Hindlimb muscle (tissue), 1 donor: ENCODE measurements around the gene BRSK2. TPM values are rescaled to one million over a fixed set of nuclear protein-coding genes. Genes with fewer than 3 reads are reported as not detected.

ENCODE experiments used
- DNase-seq: peaks from one replicate; pipeline ENCODE4 v3.0.0-alpha.2; 2013
- polyA plus RNA-seq: library from polyadenylated mRNA; unstranded; fragments of 120-200 nt; gene quantifications from one replicate; pipeline ENCODE4 v1.2.1, GENCODE V29; 2013; ENCODE audit not compliant: insufficient read length

BRSK2 gene
- polyA plus RNA-seq, 1 donor = 1.1 TPM

DNA sequence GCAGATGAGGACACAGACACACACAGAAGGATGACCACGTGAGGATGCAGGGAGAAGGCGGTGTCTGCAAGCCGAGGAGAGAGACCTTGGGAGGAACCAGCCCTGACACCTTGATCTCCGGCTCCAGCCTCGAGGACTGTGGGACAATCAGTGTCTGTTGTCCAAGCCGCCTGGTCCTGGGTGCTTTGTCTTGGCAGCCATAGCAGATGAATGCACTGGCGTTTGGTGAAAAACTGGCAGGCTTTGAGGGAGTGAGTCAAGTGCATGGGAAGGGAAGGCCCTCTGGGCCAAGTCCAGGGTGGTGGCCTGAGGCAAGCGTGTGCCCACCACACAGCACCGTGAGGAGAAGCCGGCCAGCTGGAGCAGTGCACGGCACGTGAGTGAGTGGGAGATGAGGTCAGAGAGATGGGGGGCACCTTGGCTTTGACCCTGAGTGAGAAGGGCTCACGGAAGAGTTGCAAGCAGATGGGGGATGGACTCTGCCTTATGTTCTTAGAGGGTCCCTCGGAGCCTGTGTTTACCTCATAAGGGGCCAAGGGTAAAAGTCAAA, 12.4 kb upstream of the BRSK2 start:
- DNase-seq = no peak

GRCh38 chr11:1381793-1382425, 7.8 kb upstream of the BRSK2 start:
- no peak for DNase-seq

DNA sequence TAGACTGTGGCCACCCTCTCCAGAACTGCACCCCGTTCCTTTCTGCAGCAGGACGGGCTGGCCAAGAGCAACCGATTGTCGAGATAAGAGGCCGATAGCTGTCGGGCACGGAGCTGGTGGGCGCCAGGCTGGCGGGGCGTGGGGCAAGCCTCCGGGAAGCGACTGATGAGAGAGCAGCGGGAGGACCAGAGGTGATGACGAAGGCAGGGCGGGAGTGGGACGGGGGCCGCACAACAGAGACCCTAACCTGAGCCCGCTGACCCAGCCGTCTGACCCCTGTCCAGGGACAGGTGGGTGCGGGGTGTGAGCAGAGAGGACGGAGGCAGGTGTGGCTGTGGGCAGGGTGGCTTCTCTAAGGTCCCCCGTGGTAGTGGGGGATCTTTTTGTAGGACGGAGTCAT, 7.3 kb upstream of the BRSK2 start:
- DNase-seq = no peak

- peak; percentile 77 for DNase-seq
These were observed 6.7 kb upstream of the BRSK2 start for GRCh38 chr11:1382831-1383607.

GRCh38 chr11:1384199-1384970, 5.3 kb upstream of the BRSK2 start:
- DNase-seq = no peak

- DNase-seq = no peak
These were observed 2.2 kb upstream of the BRSK2 start for GRCh38 chr11:1387521-1387920.

DNA sequence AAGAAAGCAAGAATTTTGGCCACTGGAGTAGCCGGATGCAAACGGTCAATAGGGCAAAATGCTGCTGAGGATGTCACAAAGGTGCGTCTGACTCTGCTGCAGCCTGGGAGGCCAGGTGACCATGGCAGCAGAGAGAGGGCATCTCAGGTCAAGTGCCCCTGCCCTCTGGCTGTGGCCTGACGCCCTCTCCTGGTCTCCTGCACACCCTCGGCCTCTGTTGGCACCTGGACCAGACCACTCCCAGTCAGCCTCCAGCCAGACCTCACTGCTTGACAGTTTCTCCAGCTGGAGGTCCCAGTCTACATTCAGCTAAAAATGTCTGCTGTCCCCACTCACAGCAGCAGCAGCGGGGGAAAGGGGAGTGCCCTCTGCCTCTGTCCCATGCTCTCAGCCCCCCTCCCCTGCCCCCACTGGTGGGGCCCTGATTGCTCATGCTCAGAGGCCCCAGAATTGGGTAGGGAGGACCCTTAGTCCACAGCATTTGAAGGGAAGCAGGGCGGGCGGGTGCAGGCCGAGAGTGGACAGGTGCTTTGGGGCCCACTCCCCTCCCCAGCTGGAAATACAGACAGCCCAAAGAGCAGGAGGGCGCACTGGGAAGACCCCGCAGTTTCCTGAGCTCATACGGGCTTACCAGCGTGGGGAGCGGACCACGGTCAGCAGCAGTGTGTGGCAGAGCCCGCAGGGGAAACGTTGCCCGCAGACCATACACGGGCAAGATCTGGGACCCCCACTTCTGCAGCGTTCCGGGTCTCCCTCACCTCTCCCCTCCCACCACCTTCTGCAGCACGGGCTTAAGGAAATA, 1.6 kb upstream of the BRSK2 start:
- no peak for DNase-seq

DNA sequence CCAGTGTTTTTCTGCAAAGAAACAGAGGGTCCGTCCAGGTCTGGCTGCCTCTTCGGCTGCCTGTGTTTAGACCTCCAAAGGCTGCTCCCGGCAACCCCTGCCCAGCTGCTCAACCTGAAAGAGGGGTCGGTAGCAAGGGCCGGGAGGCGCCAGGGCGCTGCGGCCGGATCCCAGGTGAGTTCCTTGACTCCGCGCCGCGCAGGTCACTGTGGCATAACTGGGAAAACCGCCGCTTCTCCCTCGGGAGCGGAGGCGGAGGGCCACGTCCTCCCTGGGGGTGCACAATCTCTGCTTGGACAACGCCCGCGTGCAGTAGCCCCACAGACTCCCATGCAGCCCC, 1.0 kb upstream of the BRSK2 start:
- no peak for DNase-seq

- DNase-seq = peak; percentile 91
These were observed 417 bp upstream of the BRSK2 start for GRCh38 chr11:1389103-1389931.

GRCh38 chr11:1390569-1391164, 933 bp downstream of the BRSK2 start:
- DNase-seq = peak; percentile 22

GRCh38 chr11:1391165-1392075, 1.7 kb downstream of the BRSK2 start:
- no peak for DNase-seq

DNA sequence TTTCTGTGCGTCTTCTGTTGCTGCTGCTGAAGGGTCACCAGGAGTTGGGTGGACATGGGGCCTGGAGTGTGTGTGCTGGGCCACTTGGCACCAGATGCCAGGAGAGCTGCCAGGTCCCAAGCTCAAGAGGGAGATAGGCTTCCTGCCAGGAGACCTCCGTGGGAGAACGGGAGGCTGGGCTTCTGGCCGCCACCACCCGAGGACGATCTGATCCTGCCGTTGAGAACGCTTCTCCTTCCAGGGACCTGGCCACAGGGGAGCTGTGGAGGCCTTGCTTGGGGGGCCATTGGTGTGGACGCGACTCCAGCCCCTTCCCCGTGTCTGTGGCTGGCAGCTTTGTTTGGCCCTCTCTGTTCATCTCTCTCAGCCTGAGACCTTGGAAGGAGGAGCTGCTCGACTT, 2.4 kb downstream of the BRSK2 start:
- DNase-seq = no peak

DNA sequence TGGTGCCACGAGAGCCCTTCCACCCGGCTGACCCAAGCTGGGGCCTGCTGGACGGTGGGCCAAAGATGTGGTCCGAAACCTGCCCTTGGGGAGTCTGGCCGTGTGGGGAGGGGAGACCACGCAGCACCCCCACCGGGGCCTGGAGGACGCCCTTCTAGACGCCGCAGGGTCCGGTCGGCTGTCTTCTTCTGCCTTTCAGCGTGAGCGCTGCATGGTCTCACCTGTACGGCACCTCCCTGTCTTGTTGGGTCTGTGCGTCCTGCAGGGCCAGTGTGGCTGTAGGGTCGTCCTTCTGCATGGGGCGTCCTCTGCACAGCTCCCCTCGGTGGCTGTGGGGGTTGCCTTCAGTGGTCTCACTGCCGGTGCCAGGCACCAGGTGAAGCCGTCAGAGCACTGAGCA, 2.8 kb downstream of the BRSK2 start:
- no peak for DNase-seq

- DNase-seq = no peak
These were observed 3.4 kb downstream of the BRSK2 start for GRCh38 chr11:1393038-1393710.

DNA sequence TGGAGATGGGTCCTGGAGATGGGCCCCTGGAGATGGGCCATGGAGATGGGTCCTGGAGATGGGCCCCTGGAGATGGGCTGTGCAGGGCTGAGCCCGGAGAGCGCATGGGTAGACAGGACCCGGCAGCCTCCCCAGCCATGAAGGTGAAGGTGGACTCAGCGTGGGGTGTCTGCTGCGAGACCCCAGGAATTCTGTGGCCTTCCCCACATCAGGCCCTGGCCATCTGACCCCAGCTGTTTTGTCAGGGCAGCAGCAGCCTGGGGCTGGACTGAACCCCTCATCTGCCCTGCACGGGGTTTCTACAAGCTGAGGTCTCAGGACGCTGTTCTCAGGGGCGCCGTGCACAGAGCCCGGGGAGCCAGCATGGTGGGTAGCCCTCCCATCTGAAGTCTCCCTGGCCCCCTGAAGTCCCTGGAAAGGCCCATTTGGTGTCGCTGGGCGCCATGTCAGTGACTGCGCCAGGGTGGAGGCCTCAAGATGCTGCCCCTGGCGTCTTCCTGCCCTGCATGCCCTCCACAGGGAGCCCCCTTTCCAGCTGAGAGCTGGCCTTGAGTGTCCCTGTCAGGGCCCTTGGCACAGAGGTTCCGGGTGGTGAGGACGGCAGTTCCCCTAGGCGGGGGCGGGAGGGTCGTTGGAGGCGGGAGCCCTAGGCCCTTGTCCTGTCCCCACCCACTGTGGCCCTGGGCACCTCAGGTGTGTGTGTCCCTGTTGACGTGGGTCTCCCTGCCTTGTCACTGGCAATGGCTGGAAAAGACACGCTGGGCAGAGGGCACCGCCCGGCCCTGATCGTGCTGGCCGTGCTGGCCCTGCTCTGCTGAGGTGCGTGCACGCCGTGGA, 5.4 kb downstream of the BRSK2 start:
- DNase-seq = no peak

DNA sequence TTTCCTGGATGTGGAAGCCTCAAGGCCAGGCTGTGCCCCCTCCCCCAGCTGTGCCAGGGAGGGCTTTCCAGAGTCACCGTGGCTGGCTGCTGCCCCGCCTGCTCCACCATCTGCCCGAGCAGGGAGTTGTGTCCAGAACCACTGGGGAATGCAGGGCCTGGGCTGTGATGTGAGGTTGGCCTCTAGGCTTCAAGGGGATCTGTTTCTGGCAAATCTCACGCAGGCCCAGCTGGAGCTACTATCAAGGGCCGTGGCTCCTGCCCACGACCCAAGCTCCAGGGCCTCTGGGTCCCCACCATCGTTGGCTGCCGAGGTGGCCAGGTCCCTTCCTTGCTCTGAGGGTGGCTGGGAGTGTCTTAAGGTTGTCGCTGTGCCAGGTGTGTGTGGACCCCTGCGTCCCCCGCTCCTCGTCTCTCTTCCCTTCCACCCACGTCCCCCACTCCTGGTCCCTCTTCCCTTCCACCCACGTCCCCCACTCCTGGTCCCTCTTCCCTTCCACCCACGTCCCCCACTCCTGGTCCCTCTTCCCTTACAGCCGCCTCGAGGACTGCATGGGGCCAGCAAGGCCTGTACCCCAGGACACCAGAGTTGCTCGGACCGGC, 6.1 kb downstream of the BRSK2 start:
- DNase-seq = no peak

DNA sequence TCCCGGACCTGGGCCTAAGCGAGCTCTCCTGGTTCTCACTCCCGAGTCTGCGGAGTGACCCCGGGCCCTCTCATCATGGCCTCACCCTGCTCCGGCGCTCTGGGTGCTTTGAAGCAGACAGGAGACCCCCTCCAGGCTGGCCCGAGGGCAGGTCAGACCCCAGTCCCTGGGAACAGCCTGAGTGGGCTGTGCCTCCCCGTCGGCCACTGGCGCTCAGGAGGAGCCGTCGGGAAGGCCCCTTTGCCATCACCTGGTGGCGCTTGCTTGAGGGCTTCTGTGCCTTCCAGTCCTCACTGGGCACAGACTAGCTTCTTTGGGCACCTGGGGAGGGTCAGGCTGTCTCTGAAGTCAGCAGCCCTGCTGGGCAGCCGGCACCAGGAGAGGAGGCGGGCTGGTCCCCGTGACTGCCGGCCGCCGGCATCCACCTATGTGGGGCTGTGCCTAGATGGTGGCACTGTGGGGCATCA, 6.7 kb downstream of the BRSK2 start:
- no peak for DNase-seq
